Measurements from ENCODE around the gene CYP2C8.

CYP2C8 gene

DNA sequence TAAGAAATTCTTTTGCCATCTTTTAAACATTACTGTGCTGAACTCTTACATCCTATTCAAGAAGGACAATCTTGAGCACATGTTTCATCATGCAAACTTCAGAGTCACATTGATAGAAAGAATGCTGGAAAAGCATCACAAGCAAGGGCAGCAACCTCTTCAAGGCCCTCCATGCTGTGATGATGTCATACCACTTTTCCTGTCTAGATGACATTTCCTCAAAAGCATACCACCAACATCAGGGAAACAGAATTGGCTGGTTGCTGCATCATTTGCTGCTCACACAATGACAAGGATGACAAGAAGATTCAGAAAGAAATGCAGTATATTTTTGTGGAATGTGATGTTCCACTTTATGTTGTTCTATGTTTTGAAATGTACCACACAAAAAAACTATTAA lies 37.6 kb downstream of the CYP2C8 start:
- TF ChIP-seq, protein P1, sequence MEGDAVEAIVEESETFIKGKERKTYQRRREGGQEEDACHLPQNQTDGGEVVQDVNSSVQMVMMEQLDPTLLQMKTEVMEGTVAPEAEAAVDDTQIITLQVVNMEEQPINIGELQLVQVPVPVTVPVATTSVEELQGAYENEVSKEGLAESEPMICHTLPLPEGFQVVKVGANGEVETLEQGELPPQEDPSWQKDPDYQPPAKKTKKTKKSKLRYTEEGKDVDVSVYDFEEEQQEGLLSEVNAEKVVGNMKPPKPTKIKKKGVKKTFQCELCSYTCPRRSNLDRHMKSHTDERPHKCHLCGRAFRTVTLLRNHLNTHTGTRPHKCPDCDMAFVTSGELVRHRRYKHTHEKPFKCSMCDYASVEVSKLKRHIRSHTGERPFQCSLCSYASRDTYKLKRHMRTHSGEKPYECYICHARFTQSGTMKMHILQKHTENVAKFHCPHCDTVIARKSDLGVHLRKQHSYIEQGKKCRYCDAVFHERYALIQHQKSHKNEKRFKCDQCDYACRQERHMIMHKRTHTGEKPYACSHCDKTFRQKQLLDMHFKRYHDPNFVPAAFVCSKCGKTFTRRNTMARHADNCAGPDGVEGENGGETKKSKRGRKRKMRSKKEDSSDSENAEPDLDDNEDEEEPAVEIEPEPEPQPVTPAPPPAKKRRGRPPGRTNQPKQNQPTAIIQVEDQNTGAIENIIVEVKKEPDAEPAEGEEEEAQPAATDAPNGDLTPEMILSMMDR (conservative IDR thresholded peaks at IDR 0.05; ENCODE audit: low read depth, low read length): no peak
- no peak for DNase-seq (ENCODE audit: low read depth)
- no peak overlapping the region for H3K4me3 ChIP-seq (ENCODE audit: low read length)

DNA sequence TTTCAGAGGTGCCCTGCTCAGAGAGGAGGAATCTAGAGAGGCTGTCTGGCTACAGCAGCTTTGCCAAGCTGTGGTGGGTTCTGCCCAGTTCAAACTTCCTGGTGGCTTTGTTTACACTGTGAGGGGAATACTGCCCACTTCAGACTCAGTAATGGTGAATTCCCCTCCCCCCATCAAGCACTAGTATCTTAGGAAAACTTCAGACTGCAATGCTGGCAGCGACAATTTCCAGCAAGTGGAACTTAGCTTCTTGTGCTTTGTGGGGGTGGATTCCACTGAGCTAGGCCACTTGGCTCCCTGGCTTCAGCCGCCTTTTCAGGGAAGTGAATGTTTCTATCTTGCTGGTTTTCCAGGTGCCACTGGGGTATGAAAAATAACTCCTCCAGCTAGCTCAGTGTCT lies 42.8 kb downstream of the CYP2C8 start:
- no peak for DNase-seq (ENCODE audit: low read depth)
- TF ChIP-seq, protein P1 (conservative IDR thresholded peaks at IDR 0.05; ENCODE audit: low read depth, low read length): no peak

DNA sequence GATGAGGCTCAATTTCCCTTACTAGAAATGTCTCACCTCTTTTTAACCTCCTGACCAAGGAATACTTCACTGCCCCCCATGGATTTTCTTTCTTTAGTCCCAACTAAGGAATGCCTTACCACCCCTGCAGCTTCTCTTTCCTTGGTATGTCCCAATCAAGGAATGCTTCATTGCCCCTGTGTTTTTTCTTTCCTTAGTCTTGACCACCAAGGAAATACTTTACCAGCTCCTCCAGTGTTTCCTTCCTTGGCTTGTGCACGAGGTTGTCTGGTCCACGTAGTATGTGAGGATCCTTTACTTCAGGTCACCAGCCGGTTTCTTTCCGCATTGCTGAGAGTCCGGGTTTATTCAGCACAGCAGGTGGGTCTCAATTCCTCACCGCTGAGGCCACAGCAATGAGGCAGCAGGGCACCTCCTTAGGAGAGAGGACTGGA lies 71.5 kb downstream of the CYP2C8 start:
- H3K4me3 ChIP-seq (ENCODE audit: low read length): no peak overlapping the region
- DNase-seq (ENCODE audit: low read depth): no peak
- TF ChIP-seq, protein P1 (conservative IDR thresholded peaks at IDR 0.05; ENCODE audit: low read depth, low read length): no peak

More for the DNA sequence above, 42.8 kb downstream of the CYP2C8 start:
- no peak overlapping the region for H3K4me3 ChIP-seq (ENCODE audit: low read length)

DNA sequence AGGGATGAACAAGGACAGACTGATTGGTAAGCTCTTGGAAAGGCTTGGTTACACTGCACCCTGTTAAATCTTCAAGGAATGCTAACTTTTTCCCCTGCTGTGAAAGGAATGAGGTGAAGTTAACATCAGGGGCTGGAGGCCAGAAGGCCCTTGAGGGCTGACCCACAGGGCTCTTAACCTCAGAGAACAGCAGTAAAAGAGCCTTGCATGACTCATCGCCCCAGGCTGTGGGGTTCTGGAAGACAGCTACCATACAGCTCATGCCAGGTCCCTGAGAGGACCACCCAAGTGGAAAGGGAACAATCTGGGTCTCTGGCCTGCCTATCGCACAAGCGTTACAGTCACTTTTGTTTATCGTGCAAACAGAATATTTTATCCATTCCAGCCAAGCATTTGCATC lies 76.5 kb downstream of the CYP2C8 start:
- H3K4me3 ChIP-seq (ENCODE audit: low read length): no peak overlapping the region
- no peak for DNase-seq (ENCODE audit: low read depth)
- TF ChIP-seq, protein P1 (conservative IDR thresholded peaks at IDR 0.05; ENCODE audit: low read depth, low read length): no peak

- H3K4me3 ChIP-seq (ENCODE audit: low read length): no peak overlapping the region
- no peak for DNase-seq (ENCODE audit: low read depth)
- TF ChIP-seq, protein P1 (conservative IDR thresholded peaks at IDR 0.05; ENCODE audit: low read depth, low read length): no peak
These were observed 77.9 kb downstream of the CYP2C8 start for GRCh38 chr10:94991243-94991888.

DNA sequence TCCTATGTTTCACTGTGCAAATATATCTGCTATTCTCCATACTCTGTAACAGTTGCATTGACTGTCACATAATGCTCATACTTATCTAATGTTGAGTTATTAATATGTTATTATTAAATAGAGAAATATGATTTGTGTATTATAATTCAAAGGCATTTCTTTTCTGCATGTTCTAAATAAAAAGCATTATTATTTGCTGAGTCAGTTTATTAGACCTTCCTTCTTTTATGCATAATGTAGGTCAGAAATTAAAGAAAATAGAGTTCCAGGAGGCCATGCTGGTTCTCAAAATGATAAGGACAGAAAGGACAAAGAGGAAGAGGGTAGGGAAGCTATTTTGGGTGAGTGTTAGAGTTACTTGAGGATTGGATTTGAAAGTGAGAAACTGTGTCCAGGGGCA lies 80.1 kb downstream of the CYP2C8 start:
- no peak overlapping the region for H3K4me3 ChIP-seq (ENCODE audit: low read length)
- TF ChIP-seq, protein P1 (conservative IDR thresholded peaks at IDR 0.05; ENCODE audit: low read depth, low read length): no peak
- DNase-seq (ENCODE audit: low read depth): no peak
